SKM-1 treated with dmso at 0.1 percent for 144 hours (cell line): ENCODE data around the gene PARP3.

Experiments used
- DNase-seq: peaks from one replicate; lab custom pipeline; 2025; ENCODE audit not compliant: unreplicated experiment; lab: John Stamatoyannopoulos, UW

The PARP3 gene

DNA sequence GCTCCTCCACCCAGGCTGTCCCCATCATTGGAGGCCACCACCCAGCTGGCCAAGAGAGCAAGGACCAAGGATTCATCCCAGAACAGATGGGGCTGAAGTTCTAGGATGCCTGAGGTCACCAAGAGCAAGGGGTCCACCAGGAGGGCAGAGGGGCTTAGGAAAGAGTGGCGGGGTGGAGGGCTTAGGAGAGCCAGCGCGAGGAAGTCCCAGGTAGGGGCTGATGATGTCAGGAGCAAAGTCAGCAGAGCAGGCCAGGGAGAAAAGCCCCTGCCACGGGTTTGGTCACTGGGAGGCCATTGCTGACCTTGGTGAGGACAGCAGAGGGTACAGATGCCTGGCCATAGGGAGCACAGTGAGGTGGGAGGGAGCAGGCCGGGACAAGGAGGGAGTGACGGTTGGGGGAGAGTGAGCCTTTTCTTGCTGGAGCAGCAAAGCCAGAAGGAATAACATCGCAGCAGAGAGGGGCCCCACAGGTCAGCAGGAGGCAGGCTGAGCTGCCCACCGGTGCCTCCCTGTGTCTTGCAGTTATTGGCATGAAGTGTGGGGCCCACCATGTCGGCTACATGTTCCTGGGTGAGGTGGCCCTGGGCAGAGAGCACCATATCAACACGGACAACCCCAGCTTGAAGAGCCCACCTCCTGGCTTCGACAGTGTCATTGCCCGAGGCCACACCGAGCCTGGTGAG, 5.2 kb downstream of the PARP3 start:
- DNase-seq: no peak

DNA sequence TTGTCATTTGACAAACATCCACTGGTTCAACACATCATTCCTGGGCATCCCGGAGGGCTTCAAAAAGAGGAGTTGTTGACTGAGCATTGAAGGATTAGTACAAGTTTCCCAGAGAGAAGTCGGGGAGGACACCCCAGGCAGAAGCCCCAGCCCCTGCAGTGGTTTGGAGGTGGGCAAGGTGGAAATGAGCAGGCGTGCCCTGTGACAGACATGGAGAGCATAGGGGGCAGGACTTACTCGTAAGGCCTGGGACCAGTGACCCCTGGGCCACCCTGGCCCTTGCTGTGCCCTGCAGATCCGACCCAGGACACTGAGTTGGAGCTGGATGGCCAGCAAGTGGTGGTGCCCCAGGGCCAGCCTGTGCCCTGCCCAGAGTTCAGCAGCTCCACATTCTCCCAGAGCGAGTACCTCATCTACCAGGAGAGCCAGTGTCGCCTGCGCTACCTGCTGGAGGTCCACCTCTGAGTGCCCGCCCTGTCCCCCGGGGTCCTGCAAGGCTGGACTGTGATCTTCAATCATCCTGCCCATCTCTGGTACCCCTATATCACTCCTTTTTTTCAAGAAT, 5.9 kb downstream of the PARP3 start:
- DNase-seq: no peak

DNA sequence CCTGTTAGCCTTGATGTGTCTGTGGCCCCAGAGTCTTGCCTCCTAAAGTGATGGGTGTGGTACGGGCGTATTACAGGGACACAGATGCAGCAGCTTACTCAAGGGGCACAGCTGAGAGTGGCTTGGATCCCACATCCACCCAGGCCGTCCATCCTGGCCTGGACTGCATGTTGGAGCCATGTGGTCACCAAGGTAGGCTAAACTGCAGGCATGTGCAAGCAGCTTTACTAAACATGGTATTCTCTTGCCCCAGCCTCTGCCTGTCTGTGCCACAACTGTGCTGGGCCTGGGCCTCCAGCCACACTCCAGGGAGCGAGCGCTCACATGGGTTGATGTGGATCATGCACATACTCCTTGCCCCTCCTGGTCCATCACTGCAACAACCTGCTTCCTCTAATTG, 7.0 kb downstream of the PARP3 start:
- no peak for DNase-seq

DNA sequence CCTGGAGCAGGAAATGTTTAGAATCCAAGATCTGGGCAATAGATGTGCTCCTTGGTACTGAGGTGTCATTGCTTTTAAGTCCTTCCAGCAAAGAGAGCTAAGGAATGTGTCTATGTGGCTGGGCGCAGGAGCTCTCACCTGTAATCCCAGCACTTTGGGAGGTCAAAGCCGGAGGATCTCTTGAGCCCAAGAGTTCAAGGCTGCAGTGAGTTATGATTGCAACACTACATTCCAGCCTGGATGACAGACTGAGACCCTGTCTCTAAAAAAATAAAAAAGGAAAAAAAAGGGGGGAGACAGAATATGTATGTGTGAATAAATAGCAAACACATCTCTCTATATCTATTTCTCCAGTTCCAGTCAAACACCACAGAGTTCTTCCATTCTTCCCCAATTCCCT, 8.7 kb downstream of the PARP3 start:
- no peak for DNase-seq

DNA sequence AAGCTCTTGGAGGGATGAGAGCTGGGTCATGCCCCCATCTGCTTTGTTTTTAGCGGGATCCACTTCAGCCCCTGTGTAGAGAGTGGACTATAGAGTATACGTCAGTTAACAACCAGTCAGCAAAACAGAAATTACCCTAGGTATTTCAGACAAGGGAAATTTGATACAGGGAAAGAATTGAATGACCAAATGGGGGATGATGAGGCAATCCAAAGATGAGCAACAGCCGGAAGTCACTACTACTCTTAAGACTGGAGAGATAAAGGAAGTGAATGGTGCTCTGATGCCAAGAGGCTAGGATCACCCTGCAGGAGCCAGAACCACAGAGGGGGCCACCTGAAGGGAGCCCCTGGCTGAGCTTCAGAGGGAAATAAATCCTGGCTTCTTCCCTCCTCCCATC, 11.3 kb downstream of the PARP3 start:
- peak; percentile 83 for DNase-seq

DNA sequence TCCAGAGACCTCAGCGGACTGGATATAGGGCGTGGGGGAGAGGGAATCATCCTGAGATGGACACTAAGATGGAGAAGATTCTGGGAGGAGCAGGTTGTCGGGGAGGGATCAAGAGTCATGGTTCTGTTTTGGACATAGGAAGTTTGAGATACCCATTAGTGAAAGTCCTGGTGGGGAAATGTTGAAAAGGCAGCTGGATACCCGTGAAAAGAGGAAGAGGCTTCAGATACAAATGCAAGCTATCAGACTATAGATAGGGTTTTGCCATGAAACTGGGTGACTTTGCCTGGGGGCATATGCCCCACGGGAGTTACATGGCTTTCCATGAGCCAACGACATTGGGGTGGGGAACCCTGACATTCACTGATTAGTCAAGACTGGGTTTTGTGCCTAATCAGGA, 11.9 kb downstream of the PARP3 start:
- peak; percentile 80 for DNase-seq

DNA sequence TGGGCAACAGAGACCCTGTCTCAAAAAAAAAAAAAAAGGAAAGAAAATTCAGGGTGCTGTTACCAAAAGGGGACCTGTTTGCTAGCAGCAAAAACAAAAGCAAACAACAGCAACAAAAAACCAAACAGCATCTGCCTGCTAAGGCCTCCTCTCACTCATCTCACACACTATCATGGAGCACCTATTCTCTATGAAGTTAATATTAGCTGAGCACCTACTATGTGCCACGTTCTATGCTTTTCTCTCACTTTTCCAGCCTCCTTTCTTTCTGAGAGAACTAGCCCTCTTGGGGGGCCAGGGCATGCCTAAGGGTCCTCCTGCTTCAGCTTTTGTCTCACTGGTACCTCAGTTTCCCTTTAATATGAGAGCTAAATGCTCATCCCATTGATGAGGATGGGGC, 12.6 kb downstream of the PARP3 start:
- DNase-seq: no peak

DNA sequence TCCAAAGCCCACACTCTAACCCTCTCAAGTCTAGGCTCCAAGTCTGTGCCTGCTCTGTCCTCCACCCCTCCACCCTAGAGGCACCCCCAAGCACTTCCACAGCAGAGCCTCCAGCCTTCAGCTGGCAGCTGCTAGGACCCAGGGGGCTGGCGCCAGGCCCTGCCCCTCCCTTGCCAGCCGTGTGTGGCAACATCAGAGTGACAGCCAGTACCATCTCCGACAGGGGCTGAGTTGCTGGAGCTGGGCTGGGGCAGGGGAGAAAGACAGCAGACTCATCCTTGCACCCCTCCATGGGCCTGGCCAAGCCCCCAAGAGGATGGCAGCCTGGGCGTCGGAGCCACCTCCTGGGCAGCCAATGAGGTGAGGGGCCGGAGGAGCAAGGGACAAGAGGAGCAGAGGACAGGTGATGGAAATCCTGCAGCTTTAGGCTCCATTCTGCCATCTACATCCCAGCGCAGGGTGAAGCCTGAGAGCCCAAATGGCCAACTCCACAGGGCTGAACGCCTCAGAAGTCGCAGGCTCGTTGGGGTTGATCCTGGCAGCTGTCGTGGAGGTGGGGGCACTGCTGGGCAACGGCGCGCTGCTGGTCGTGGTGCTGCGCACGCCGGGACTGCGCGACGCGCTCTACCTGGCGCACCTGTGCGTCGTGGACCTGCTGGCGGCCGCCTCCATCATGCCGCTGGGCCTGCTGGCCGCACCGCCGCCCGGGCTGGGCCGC, 13.2 kb downstream of the PARP3 start, which contains the start of gene GPR62:
Gene GPR62 (plus strand): TSS at position 207 of the 718 bp plus-strand sequence. CDS start 272 bp downstream, at position 479.
- DNase-seq: no peak

DNA sequence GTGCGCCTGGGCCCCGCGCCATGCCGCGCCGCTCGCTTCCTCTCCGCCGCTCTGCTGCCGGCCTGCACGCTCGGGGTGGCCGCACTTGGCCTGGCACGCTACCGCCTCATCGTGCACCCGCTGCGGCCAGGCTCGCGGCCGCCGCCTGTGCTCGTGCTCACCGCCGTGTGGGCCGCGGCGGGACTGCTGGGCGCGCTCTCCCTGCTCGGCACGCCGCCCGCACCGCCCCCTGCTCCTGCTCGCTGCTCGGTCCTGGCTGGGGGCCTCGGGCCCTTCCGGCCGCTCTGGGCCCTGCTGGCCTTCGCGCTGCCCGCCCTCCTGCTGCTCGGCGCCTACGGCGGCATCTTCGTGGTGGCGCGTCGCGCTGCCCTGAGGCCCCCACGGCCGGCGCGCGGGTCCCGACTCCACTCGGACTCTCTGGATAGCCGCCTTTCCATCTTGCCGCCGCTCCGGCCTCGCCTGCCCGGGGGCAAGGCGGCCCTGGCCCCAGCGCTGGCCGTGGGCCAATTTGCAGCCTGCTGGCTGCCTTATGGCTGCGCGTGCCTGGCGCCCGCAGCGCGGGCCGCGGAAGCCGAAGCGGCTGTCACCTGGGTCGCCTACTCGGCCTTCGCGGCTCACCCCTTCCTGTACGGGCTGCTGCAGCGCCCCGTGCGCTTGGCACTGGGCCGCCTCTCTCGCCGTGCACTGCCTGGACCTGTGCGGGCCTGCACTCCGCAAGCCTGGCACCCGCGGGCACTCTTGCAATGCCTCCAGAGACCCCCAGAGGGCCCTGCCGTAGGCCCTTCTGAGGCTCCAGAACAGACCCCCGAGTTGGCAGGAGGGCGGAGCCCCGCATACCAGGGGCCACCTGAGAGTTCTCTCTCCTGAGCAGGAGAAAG, 14.0 kb downstream of the PARP3 start:
- no peak for DNase-seq

DNA sequence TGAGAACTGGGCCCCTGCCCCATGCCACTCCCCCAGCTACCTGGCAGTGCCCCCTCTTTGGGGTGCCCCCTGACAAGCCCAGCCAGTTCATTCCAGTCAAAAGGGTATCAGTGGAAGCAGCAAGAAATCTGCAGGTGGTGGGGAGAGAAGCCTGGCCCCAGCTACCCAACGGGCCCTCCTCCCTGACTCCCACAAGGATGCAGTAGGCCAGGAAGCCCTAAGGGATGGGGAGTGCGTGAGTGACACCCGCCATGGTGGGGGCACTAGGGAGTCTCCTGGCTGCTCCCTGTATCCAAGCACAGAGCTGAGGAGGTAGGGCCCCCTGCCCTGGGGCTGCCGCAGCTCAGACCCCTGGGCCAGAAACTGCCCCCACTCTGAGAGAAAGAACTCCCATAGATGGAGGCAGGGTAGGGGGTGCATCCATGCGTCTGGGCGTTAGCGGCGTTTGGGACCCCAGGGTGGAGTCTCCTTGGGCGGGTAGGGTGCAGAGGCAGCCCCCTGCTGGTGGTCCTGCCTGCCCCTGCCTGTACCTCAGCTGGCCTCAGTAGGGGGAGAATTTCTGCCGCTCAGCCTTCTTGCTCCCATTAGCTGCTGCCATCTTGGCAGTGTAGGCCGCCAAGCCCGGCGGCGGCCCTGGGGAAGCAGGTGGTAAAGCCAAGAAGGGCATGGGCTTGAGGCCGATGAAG, 15.5 kb downstream of the PARP3 start:
- DNase-seq: no peak

DNA sequence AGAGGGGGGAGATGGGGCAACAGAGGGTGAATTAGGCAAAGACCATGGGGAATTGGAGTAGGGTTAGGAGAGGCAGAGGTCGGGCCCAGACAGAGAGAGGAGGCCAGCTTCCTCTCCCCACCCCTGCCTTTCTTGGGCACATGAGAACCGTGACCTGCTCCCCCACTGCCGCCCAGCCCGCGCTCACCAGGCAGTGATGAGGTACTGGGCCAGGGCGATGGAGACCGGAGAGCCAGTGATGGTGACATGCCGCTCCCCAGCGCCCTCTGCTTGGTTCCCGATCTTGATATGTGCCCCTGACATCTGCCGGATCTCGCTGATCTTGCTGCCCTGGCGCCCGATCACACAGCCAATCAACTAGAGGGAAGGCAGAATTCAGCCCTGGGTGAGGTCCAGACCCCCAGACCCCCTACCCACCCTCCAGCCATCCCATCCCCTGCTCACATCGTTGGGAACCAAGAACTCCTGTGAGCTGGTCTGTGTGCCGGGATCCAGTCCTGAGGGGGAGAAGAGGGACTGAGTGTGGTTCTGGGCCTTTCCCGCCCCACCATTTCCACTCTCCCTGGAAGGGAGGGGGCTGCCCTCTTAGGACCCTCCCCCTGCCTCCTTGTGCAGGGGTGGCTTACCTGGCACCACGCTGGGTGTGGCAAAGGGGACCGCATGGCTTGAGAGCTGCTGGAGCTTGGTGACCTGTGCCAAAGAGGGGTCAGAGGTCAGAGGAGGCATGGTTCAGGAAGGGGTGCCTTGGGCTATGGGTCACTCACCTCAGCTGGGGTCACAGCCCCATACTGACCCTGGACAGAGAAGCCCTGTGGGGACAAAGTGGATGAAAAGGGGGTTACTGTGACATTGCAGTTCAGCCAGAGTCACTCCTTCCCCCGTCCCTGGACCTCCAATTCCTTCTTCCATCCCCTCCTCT, 16.7 kb downstream of the PARP3 start:
- DNase-seq: no peak

DNA sequence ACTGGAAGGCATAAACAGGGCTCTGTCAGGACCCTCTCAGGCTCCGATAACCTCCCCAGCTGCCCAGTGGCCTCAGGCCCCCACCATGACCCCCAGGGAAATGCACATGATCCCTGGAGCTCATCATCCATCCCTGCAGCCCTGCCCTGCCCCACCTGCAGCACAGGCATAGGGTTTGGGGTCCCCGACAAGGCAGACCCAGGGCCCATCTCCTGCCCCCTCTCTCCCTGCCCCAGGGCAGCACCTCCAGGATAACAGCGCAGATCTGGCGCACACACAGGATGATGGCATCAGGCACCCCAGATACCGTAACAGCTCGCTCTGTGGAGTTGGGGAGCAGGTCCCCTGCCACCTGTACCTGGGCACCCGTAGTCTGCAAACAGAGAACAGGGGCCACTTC, 17.5 kb downstream of the PARP3 start:
- DNase-seq: no peak

DNA sequence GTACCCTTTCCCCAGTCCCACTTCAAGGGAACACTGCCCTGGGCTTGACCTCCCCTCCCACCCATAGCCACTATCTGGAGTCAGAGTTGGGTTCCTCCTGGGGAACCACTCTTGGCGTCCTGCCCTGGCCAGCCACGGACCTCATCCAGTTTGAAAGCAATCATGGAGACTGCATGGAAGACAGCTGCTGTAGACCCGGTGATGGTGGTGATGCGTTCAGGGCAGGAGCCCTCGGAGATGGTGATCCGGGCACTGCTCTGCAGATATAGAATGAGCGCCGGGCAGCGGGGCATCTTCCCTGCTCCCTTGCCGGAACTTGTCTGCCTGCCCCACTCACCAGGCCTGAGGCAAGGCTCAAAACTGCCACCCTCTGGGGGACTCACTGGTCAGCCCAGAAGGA, 18.2 kb downstream of the PARP3 start:
- DNase-seq: no peak

DNA sequence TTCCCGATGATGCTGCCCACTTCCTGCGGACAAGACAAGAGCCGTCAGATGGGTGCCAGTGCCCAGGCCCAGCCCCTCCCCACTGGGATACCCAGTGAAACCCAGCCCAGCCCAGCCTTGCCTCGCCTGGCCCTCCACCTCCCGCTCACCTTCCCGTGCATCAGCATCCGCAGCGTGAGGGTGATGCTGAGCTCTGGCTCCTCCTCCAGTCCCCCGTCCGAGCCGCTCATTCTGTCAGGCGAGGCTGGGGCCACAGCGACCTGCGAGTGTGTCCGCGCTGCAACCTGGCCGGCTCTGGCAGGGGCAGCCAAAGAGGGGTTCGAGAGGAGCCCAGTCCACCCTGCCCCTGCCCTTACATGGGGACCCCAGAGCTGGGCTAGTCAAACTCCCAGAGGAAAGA, 18.8 kb downstream of the PARP3 start:
- no peak for DNase-seq

DNA sequence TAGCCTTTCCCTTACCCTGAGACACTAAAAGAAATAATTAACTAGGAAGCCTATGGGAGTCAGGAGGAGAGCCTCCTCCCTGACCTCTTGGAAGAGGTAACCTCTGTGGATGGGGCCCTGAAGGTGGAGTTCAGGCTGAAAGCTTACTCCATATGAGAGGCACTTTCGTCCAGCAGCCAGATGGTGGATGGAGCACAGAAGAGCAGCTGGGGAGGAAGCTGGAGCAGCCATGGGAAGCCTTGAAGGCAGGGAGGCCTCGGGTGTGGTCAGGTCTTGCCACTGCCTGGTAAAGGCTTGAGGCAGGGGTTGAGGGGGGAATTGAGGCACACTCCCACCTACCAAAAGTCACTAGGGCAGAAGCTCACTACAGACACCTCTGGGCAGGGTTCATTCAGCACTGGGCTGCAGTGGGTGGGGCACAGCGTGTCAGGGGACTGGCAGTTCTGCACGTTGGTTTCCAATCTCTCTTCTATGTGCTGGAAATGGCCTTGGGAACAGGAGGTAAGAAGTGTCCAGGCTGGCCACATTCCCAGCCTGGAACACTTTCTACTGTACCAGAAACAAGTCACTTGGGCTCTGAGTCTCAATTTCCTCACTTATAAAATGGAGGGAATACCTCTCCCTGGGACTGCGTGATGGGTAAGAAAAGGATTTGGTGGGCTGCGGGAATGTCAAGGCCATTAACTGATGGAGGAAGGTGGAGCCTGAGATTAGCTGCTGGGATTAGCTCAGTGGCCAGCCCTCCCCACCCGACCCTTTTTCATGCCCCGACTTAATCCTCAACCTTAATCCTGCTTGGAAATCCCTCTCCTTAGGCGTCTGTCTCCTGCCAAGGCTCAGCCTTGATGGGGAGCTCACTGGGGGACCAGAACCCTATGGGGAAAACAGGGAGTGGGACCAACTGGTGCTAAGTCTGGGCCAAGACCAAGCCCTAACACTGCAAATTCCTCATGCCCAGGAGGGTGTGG, 19.7 kb downstream of the PARP3 start:
- DNase-seq: no peak

DNA sequence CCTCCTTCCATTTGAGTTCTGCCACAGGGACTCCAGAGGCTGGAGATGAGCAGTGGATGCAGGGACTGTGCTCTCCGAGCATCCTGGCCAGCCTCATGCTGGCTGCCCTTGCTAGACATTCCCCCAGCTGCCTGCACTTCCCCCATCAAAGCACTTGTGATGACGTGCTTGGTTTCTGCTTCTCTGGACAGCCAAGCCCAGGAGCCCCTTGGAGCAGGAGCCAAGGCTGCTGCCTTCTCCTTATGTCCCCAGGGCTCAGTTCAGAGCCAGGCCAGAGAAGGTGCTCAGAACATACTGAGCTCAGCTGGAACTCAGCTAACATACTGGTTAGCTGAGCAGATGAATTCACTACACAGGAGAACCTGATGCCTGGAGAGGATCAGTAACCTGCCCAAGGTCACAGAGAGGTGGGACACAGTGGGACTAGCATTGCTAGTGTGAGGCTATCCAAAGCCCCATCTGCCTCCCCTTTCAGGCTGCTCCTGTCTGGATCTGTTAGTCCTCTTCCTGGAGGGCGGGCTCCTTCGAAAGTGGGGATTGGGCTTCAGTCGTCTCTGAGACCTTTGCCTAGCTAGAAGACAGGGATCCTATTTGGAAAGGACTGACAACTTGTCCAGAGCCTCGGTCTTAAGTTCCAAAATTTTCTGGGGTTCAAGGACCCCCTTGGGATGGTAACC, 20.8 kb downstream of the PARP3 start:
- DNase-seq: no peak

DNA sequence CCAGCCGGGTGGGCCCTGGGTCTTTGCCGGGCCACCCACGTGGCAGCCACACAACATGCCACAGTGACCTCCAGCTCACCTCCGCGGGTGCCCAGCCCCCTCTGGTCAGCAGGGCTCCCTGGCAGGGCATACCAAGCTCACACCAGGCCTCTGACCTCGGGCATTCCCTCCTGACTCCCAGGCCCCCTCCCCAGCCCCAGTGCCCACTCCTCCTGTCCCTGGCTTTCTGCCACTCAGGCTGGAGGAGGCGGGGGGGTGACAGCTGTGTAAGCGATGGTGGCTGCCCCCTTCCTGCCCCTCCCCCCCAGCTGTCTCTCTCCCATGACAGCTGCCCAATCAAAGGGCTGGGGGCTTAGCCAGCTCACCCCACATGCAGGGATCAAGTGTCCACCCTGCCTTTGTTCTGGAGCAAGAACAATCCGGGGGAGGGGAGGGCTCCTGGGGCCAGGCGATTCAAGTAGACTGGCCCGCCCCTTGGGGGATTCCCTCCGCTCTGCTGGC, 21.8 kb downstream of the PARP3 start:
- DNase-seq: no peak

DNA sequence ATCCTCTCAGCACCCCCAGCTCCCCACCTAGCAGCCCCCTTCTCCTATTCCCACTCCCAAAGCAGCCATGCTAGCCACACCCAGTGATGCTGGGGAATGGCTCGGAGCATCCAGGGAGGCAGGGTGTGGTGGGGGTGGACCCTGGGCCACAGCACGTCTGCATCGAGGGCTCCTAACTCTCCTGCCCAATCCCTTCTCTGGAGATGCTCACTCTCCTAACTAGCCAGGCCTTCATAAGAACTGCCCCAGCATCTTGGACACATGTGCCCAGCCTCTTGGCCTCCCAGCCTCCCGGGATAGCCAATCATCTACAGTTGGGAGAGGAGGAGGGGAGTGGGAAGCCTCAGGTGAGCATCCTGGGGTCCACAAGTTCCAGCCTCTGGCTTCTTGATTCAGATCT, 22.4 kb downstream of the PARP3 start:
- no peak for DNase-seq
